Mesodermal cell (in vitro differentiated cells): ENCODE data around the gene NDUFAF2.
"Not testable (repeated sequence)": the region's sequence is repeated elsewhere in the genome, so short reads cannot be mapped to it uniquely, and the experiment has no call there.

Experiments used
- H3K27ac ChIP-seq: 2 replicates; pipeline ENCODE4 v1.7.0; 2013; ENCODE audit warnings: mild to moderate bottlenecking, low read depth, low read length, moderate library complexity; ENCODE audit not compliant: severe bottlenecking
- H3K36me3 ChIP-seq: 2 replicates; pipeline ENCODE4 v1.7.1; 2013; ENCODE audit warnings: mild to moderate bottlenecking, low read length, moderate library complexity; ENCODE audit not compliant: control insufficient read depth, insufficient read depth
- H3K4me1 ChIP-seq: one replicate; pipeline ENCODE4 v1.7.1; 2013; ENCODE audit warnings: mild to moderate bottlenecking, low read length; ENCODE audit not compliant: insufficient read depth, control insufficient read depth, poor library complexity, severe bottlenecking
- H3K4me3 ChIP-seq: 2 replicates; pipeline ENCODE4 v1.7.0; 2013; ENCODE audit warnings: low read length, control low read depth, mild to moderate bottlenecking; ENCODE audit not compliant: insufficient read depth, poor library complexity, severe bottlenecking; ENCODE audit errors: extremely low read depth
- H3K9me3 ChIP-seq: 2 replicates; pipeline ENCODE4 v1.7.1; 2013; ENCODE audit warnings: mild to moderate bottlenecking, low read length, moderate library complexity; ENCODE audit not compliant: control insufficient read depth
- WGBS, 2 experiments: methylation state at CpG; one replicate each; pipeline ENCODE4 v1.1.5; 2013; ENCODE audit warnings: missing lambda C conversion rate in 2 of 2; ENCODE audit not compliant: insufficient coverage in 2 of 2; 5-methylcytosine and 5-hydroxymethylcytosine counted together

Gene NDUFAF2

GRCh38 chr5:61187826-61188225 is 242.8 kb downstream of the NDUFAF2 start:
- not testable (repeated sequence) for H3K4me1 ChIP-seq, H3K4me3 ChIP-seq, H3K9me3 ChIP-seq, H3K36me3 ChIP-seq, H3K27ac ChIP-seq
- WGBS, 2 experiments: 38 to 79% methylated on average over 1 to 2 of the region's 2 CpGs

GRCh38 chr5:61198606-61199005 is 253.6 kb downstream of the NDUFAF2 start:
- Histone ChIP-seq H3K4me3 (no peak overlapping the region), H3K36me3 (no peaks in the 10 kb centered on the region), H3K27ac (no peak overlapping the region), H3K9me3 (peaks cover 8% of the 10 kb centered on the region), H3K4me1 (peaks cover 5% of the 10 kb centered on the region)
- WGBS, 2 experiments: 80% methylated on average over 1 of the region's 2 CpGs; no CpG with 5 or more reads in 1 of the 2 experiments

- no peak overlapping the region for H3K27ac ChIP-seq
- H3K4me3 ChIP-seq: no peak overlapping the region
- H3K36me3 ChIP-seq: no peaks in the 10 kb centered on the region
- H3K9me3 ChIP-seq: peaks cover 8% of the 10 kb centered on the region
- H3K4me1 ChIP-seq: peaks cover 5% of the 10 kb centered on the region
- 87 to 92% methylated on average over 7 to 8 of the region's 8 CpGs for WGBS, 2 experiments
Measured at GRCh38 chr5:61200582-61201155, 255.7 kb downstream of the NDUFAF2 start.

- Histone ChIP-seq H3K36me3 (no peaks in the 10 kb centered on the region), H3K4me1 (peaks cover 5% of the 10 kb centered on the region), H3K4me3 (no peak overlapping the region), H3K27ac (no peak overlapping the region), H3K9me3 (peaks cover 8% of the 10 kb centered on the region)
- 89 to 100% methylated on average over 1 of the region's 2 CpGs for whole genome bisulfite sequencing, 2 experiments
Measured at GRCh38 chr5:61202213-61202612, 257.2 kb downstream of the NDUFAF2 start.
